ENCODE data around the gene ALDH5A1. TPM values are rescaled to one million over a fixed set of nuclear protein-coding genes. Genes with fewer than 3 reads are reported as not detected.
A peak's percentile ranks its signal among the peaks of the same experiment; 100 is the strongest.

Gene ALDH5A1
- total RNA-seq, 1 donor from 2014 or later, result 6.6 TPM

- H3K27ac Mint-ChIP-seq (ENCODE audit: unreplicated experiment), result no peak overlapping the region
- peak; percentile 34 for DNase-seq (ENCODE audit: extremely low spot score, unreplicated experiment)
- H3K27me3 Mint-ChIP-seq (ENCODE audit: unreplicated experiment), result no peaks in the 10 kb centered on the region
- H3K4me3 Mint-ChIP-seq (ENCODE audit: unreplicated experiment), result no peak overlapping the region
- TF ChIP-seq, protein P1, sequence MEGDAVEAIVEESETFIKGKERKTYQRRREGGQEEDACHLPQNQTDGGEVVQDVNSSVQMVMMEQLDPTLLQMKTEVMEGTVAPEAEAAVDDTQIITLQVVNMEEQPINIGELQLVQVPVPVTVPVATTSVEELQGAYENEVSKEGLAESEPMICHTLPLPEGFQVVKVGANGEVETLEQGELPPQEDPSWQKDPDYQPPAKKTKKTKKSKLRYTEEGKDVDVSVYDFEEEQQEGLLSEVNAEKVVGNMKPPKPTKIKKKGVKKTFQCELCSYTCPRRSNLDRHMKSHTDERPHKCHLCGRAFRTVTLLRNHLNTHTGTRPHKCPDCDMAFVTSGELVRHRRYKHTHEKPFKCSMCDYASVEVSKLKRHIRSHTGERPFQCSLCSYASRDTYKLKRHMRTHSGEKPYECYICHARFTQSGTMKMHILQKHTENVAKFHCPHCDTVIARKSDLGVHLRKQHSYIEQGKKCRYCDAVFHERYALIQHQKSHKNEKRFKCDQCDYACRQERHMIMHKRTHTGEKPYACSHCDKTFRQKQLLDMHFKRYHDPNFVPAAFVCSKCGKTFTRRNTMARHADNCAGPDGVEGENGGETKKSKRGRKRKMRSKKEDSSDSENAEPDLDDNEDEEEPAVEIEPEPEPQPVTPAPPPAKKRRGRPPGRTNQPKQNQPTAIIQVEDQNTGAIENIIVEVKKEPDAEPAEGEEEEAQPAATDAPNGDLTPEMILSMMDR (IDR thresholded peaks at IDR 0.05), result no peak
- H3K9me3 Mint-ChIP-seq (ENCODE audit: unreplicated experiment), result no peaks in the 10 kb centered on the region
- H3K4me1 Mint-ChIP-seq (ENCODE audit: unreplicated experiment), result no peaks in the 10 kb centered on the region
- no peaks in the 10 kb centered on the region for H3K36me3 Mint-ChIP-seq (ENCODE audit: unreplicated experiment)
Observed at GRCh38 chr6:24522228-24523176, 27.7 kb downstream of the ALDH5A1 start.

GRCh38 chr6:24524329-24524728 lies 29.6 kb downstream of the ALDH5A1 start:
- peak; percentile 40 for DNase-seq (ENCODE audit: extremely low spot score, unreplicated experiment)
- Mint-ChIP-seq H3K4me1 (ENCODE audit: unreplicated experiment) (no peaks in the 10 kb centered on the region), H3K27me3 (ENCODE audit: unreplicated experiment) (no peaks in the 10 kb centered on the region), H3K9me3 (ENCODE audit: unreplicated experiment) (no peaks in the 10 kb centered on the region), H3K36me3 (ENCODE audit: unreplicated experiment) (peaks cover under 1% of the 10 kb centered on the region), H3K4me3 (ENCODE audit: unreplicated experiment) (no peak overlapping the region), H3K27ac (ENCODE audit: unreplicated experiment) (no peak overlapping the region)
- TF ChIP-seq, protein P1 (IDR thresholded peaks at IDR 0.05), result no peak

- H3K36me3 Mint-ChIP-seq (ENCODE audit: unreplicated experiment), result peaks cover 2% of the 10 kb centered on the region
- H3K4me1 Mint-ChIP-seq (ENCODE audit: unreplicated experiment), result no peaks in the 10 kb centered on the region
- H3K9me3 Mint-ChIP-seq (ENCODE audit: unreplicated experiment), result no peaks in the 10 kb centered on the region
- no peak overlapping the region for H3K4me3 Mint-ChIP-seq (ENCODE audit: unreplicated experiment)
- DNase-seq (ENCODE audit: extremely low spot score, unreplicated experiment), result peak; percentile 60
- no peaks in the 10 kb centered on the region for H3K27me3 Mint-ChIP-seq (ENCODE audit: unreplicated experiment)
- TF ChIP-seq, protein P1 (IDR thresholded peaks at IDR 0.05), result peak; percentile 67
- H3K27ac Mint-ChIP-seq (ENCODE audit: unreplicated experiment), result no peak overlapping the region
Observed at GRCh38 chr6:24524805-24525204, 30.0 kb downstream of the ALDH5A1 start.

GRCh38 chr6:24529985-24530384 lies 35.2 kb downstream of the ALDH5A1 start:
- no peak overlapping the region for H3K27ac Mint-ChIP-seq (ENCODE audit: unreplicated experiment)
- no peaks in the 10 kb centered on the region for H3K9me3 Mint-ChIP-seq (ENCODE audit: unreplicated experiment)
- H3K4me1 Mint-ChIP-seq (ENCODE audit: unreplicated experiment), result no peaks in the 10 kb centered on the region
- no peaks in the 10 kb centered on the region for H3K27me3 Mint-ChIP-seq (ENCODE audit: unreplicated experiment)
- TF ChIP-seq, protein P1 (IDR thresholded peaks at IDR 0.05), result no peak
- no peak for DNase-seq (ENCODE audit: extremely low spot score, unreplicated experiment)
- H3K4me3 Mint-ChIP-seq (ENCODE audit: unreplicated experiment), result no peak overlapping the region
- peaks cover 20% of the 10 kb centered on the region for H3K36me3 Mint-ChIP-seq (ENCODE audit: unreplicated experiment)

GRCh38 chr6:24534329-24534728 lies 39.6 kb downstream of the ALDH5A1 start:
- no peak overlapping the region for H3K4me3 Mint-ChIP-seq (ENCODE audit: unreplicated experiment)
- H3K9me3 Mint-ChIP-seq (ENCODE audit: unreplicated experiment), result no peaks in the 10 kb centered on the region
- TF ChIP-seq, protein P1 (IDR thresholded peaks at IDR 0.05), result no peak
- H3K27ac Mint-ChIP-seq (ENCODE audit: unreplicated experiment), result no peak overlapping the region
- DNase-seq (ENCODE audit: extremely low spot score, unreplicated experiment), result no peak
- no peaks in the 10 kb centered on the region for H3K27me3 Mint-ChIP-seq (ENCODE audit: unreplicated experiment)
- H3K36me3 Mint-ChIP-seq (ENCODE audit: unreplicated experiment), result peaks cover 20% of the 10 kb centered on the region
- H3K4me1 Mint-ChIP-seq (ENCODE audit: unreplicated experiment), result peaks cover 15% of the 10 kb centered on the region
